ENCODE data around the gene MYOD1.

The MYOD1 gene

GRCh38 chr11:17748761-17749721, 29.7 kb downstream of the MYOD1 start:
- DNase-seq (ENCODE audit: low read depth in 3 of 3, low spot score in 1 of 3) = no peak

GRCh38 chr11:17750013-17750800, 30.8 kb downstream of the MYOD1 start:
- DNase-seq (ENCODE audit: low read depth in 3 of 3, low spot score in 1 of 3) = no peak

GRCh38 chr11:17750801-17751165, 31.4 kb downstream of the MYOD1 start:
- no peak for DNase-seq (ENCODE audit: low read depth in 3 of 3, low spot score in 1 of 3)

- DNase-seq (ENCODE audit: low read depth in 3 of 3, low spot score in 1 of 3) = no peak
Observed at GRCh38 chr11:17751558-17751957, 32.2 kb downstream of the MYOD1 start.

GRCh38 chr11:17752144-17752543, 32.8 kb downstream of the MYOD1 start:
- no peak for DNase-seq (ENCODE audit: low read depth in 3 of 3, low spot score in 1 of 3)

- DNase-seq (ENCODE audit: low read depth in 3 of 3, low spot score in 1 of 3) = no peak
Observed at GRCh38 chr11:17753153-17753552, 33.8 kb downstream of the MYOD1 start.

GRCh38 chr11:17753641-17754040, 34.3 kb downstream of the MYOD1 start:
- DNase-seq (ENCODE audit: low read depth in 3 of 3, low spot score in 1 of 3) = no peak

- DNase-seq (ENCODE audit: low read depth in 3 of 3, low spot score in 1 of 3) = no peak
Observed at GRCh38 chr11:17755891-17756290, 36.5 kb downstream of the MYOD1 start.

GRCh38 chr11:17760102-17761029, 41.0 kb downstream of the MYOD1 start:
- DNase-seq (ENCODE audit: low read depth in 3 of 3, low spot score in 1 of 3) = no peak

- DNase-seq (ENCODE audit: low read depth in 3 of 3, low spot score in 1 of 3) = no peak
Observed at GRCh38 chr11:17762309-17762974, 43.1 kb downstream of the MYOD1 start.

- DNase-seq (ENCODE audit: low read depth in 3 of 3, low spot score in 1 of 3) = no peak
Observed at GRCh38 chr11:17763244-17763643, 43.9 kb downstream of the MYOD1 start.

- no peak for DNase-seq (ENCODE audit: low read depth in 3 of 3, low spot score in 1 of 3)
Observed at GRCh38 chr11:17763703-17764102, 44.3 kb downstream of the MYOD1 start.

- no peak for DNase-seq (ENCODE audit: low read depth in 3 of 3, low spot score in 1 of 3)
Observed at GRCh38 chr11:17764446-17765218, 45.3 kb downstream of the MYOD1 start.

GRCh38 chr11:17765356-17766072, 46.1 kb downstream of the MYOD1 start:
- DNase-seq (ENCODE audit: low read depth in 3 of 3, low spot score in 1 of 3) = no peak

GRCh38 chr11:17766073-17766359, 46.6 kb downstream of the MYOD1 start:
- DNase-seq (ENCODE audit: low read depth in 3 of 3, low spot score in 1 of 3) = no peak

- DNase-seq (ENCODE audit: low read depth in 3 of 3, low spot score in 1 of 3) = no peak
Observed at GRCh38 chr11:17766590-17766989, 47.2 kb downstream of the MYOD1 start.

GRCh38 chr11:17767301-17767885, 48.0 kb downstream of the MYOD1 start:
- DNase-seq (ENCODE audit: low read depth in 3 of 3, low spot score in 1 of 3) = no peak

- no peak for DNase-seq (ENCODE audit: low read depth in 3 of 3, low spot score in 1 of 3)
Observed at GRCh38 chr11:17767914-17768313, 48.5 kb downstream of the MYOD1 start.

GRCh38 chr11:17768547-17768946, 49.2 kb downstream of the MYOD1 start:
- DNase-seq (ENCODE audit: low read depth in 3 of 3, low spot score in 1 of 3) = no peak

All from stimulated activated CD4-positive, alpha-beta T cell treated with anti-CD3 and anti-CD28 coated beads, TNF-alpha, amount 100 ng/mL, for 1 hour (primary cell).